Body of pancreas (tissue), 4 donors: ENCODE results near the gene ANKEF1.

ENCODE experiments used
- POLR2A ChIP-seq, 3 donors: fragments of 450-650 bp; IDR thresholded peaks; one replicate each; pipeline ENCODE4 v1.6.1; 2016; ENCODE audit warnings: antibody characterized with exemption in 3 of 3, mild to moderate bottlenecking in 2 of 3
- TF ChIP-seq, protein P1 (sequence below), 7 experiments: fragments of 450-650 bp in 4 of 7; fragments of 200-600 bp in 3 of 7; sonication (generic) in 3 of 7; IDR thresholded peaks; one replicate each; pipeline ENCODE4 v1.5.1; 2016 to 2019; ENCODE audit warnings: antibody characterized with exemption in 7 of 7

DNA sequence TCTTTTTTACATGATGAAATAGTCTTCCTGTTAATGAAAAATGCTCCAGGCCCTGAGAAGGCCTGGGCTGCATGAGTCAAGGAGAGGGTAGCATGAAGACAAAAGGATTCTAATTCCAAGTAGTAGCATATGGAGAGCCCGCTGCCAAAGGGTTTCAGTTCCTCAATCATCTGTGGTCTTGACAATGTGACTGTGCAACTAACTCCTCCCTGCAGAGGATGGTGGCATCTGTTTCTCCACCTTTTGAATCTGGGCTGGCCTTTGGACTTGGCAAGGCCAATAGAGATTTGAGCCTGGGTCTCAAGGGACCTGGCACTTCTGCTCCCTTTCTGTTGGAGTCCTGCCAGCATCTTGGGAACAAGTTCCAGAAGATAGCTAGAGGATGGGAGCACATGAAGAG, 35.1 kb upstream of the ANKEF1 start:
- TF ChIP-seq, protein P1, sequence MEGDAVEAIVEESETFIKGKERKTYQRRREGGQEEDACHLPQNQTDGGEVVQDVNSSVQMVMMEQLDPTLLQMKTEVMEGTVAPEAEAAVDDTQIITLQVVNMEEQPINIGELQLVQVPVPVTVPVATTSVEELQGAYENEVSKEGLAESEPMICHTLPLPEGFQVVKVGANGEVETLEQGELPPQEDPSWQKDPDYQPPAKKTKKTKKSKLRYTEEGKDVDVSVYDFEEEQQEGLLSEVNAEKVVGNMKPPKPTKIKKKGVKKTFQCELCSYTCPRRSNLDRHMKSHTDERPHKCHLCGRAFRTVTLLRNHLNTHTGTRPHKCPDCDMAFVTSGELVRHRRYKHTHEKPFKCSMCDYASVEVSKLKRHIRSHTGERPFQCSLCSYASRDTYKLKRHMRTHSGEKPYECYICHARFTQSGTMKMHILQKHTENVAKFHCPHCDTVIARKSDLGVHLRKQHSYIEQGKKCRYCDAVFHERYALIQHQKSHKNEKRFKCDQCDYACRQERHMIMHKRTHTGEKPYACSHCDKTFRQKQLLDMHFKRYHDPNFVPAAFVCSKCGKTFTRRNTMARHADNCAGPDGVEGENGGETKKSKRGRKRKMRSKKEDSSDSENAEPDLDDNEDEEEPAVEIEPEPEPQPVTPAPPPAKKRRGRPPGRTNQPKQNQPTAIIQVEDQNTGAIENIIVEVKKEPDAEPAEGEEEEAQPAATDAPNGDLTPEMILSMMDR (IDR thresholded peaks at IDR 0.05): no peak
- no peak for TF ChIP-seq POLR2A (IDR thresholded peaks at IDR 0.05)
